ENCODE results near the gene TMEM86A.

- TF ChIP-seq CTCF (conservative IDR thresholded peaks at IDR 0.05) (no peak), ZFX (IDR thresholded peaks at IDR 0.05) (no peak)
Measured at GRCh38 chr11:18723991-18724390, 25.4 kb downstream of the TMEM86A start.

Measured in C4-2B (cell line).